MCF 10A (cell line): Measurements from ENCODE around the gene LIX1L. TPM values are rescaled to one million over a fixed set of nuclear protein-coding genes. Genes with fewer than 3 reads are reported as not detected.
A peak's percentile ranks its signal among the peaks of the same experiment; 100 is the strongest.

Source experiments
- BruUV-seq: library from RNA; stranded (reverse); fragments of 400-500 nt; replicated peaks from 2 replicates; lab custom pipeline; 2021; lab: Mats Ljungman, UMichigan
- CTCF ChIA-PET: fragments of 300-600 bp; sonication (Branson Sonifier 250); formaldehyde crosslinking; extraction: SDS; loops from one replicate; lab custom pipeline; 2021; ENCODE audit warnings: antibody characterized with exemption, inconsistent platforms; lab: Yijun Ruan, JAX
- POLR2A ChIA-PET: fragments of 300-600, 350-650 bp; sonication (Branson Sonifier 250); formaldehyde crosslinking; extraction: SDS; loops from one replicate; lab custom pipeline; 2020; ENCODE audit warnings: antibody characterized with exemption, inconsistent platforms; lab: Yijun Ruan, JAX
- DNase-seq: peaks from one replicate; pipeline ENCODE4 v3.0.0-alpha.2; 2018; ENCODE audit not compliant: unreplicated experiment
- H3K27ac Mint-ChIP-seq: one replicate; pipeline ENCODE4 v1.8.0; 2022; ENCODE audit warnings: mild to moderate bottlenecking, low read depth, mixed read lengths; ENCODE audit not compliant: unreplicated experiment
- H3K27me3 Mint-ChIP-seq: one replicate; pipeline ENCODE4 v1.8.0; 2022; ENCODE audit warnings: mixed read lengths; ENCODE audit not compliant: insufficient read depth, unreplicated experiment
- H3K36me3 Mint-ChIP-seq: one replicate; pipeline ENCODE4 v1.8.0; 2022; ENCODE audit warnings: mild to moderate bottlenecking, moderate library complexity, mixed read lengths; ENCODE audit not compliant: insufficient read depth, unreplicated experiment
- H3K4me1 Mint-ChIP-seq: one replicate; pipeline ENCODE4 v1.8.0; 2022; ENCODE audit warnings: mixed read lengths; ENCODE audit not compliant: insufficient read depth, unreplicated experiment
- H3K4me3 Mint-ChIP-seq: one replicate; pipeline ENCODE4 v1.8.0; 2022; ENCODE audit warnings: mild to moderate bottlenecking, moderate library complexity, mixed read lengths; ENCODE audit not compliant: unreplicated experiment
- H3K9me3 Mint-ChIP-seq: one replicate; pipeline ENCODE4 v1.8.0; 2022; ENCODE audit warnings: mixed read lengths; ENCODE audit not compliant: unreplicated experiment
- intact Hi-C: fragments of 100-400 bp; cut with micrococcal nuclease; formaldehyde crosslinking; loops from 2 replicates; pipeline ENCODE4 v1.14.1; 2022
- total RNA-seq: library from RNA; stranded (reverse); gene quantifications from 2 replicates; pipeline ENCODE4 v1.2.3, GENCODE V29; 2022
- TF ChIP-seq, protein P1 (sequence below): fragments of 200-600 bp; IDR thresholded peaks from one replicate; pipeline ENCODE4 v1.8.0; 2022; ENCODE audit warnings: antibody characterized with exemption, mild to moderate bottlenecking; ENCODE audit not compliant: unreplicated experiment

Gene LIX1L
- total RNA-seq, 1 experiment from 2014 or later = 42.1 TPM

DNA sequence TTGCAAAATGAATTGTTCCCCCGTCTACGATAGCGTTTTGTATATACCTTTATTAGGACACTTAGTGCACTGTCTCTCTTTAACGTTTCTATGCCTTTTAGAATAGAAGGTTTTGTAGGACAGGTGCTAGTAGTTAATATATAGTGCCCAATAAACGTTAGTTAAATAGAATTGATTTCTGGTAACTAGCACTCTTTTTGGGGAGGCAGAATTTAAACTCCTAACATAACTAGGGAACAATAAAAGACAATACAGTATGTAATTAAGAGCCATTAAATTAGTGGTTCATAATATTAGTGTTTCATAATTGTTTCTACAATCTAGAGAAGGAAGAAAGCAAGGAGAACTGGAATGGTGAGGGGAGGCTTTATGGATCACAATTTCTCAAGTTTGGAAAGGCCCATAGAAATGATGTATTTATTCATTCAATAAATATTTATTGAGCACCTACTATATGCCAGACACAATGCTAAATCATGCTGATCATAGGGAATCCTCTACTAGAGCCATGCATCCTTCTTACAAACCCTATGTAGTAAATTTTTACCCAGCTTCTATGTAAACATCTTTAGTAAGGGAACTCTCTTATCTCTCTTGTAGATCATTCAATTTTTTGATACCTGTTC is 7.4 kb upstream of the LIX1L start:
- Mint-ChIP-seq H3K4me3 (peak overlapping the region; percentile 92), H3K27me3 (no peaks in the 10 kb centered on the region), H3K4me1 (peaks cover 37% of the 10 kb centered on the region), H3K36me3 (peaks cover 5% of the 10 kb centered on the region), H3K27ac (peak overlapping the region; percentile 96), H3K9me3 (no peaks in the 10 kb centered on the region)
- BruUV-seq = no TSS peak
- TF ChIP-seq, protein P1, sequence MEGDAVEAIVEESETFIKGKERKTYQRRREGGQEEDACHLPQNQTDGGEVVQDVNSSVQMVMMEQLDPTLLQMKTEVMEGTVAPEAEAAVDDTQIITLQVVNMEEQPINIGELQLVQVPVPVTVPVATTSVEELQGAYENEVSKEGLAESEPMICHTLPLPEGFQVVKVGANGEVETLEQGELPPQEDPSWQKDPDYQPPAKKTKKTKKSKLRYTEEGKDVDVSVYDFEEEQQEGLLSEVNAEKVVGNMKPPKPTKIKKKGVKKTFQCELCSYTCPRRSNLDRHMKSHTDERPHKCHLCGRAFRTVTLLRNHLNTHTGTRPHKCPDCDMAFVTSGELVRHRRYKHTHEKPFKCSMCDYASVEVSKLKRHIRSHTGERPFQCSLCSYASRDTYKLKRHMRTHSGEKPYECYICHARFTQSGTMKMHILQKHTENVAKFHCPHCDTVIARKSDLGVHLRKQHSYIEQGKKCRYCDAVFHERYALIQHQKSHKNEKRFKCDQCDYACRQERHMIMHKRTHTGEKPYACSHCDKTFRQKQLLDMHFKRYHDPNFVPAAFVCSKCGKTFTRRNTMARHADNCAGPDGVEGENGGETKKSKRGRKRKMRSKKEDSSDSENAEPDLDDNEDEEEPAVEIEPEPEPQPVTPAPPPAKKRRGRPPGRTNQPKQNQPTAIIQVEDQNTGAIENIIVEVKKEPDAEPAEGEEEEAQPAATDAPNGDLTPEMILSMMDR = no peak
- ChIA-PET POLR2A (interaction anchor here (0.8 to 7.9 kb wide), 32 partner anchors 8 to 1414 kb away, joined by 3 to 226 read pairs (median 10); partner anchors contain the start of genes ANKRD35, HJV, ITGA10 and LIX1L), CTCF (interaction anchor here (1.0 to 9.1 kb wide), 12 partner anchors 8 to 106 kb away, joined by 3 to 145 read pairs (median 4); partner anchors contain the start of genes HJV, ITGA10 and PIAS3)
- DNase-seq = no peak
- intact Hi-C loops = loop anchor here (1.0 kb wide), 1 partner anchor 14 kb away; no protein-coding TSS in a partner anchor

DNA sequence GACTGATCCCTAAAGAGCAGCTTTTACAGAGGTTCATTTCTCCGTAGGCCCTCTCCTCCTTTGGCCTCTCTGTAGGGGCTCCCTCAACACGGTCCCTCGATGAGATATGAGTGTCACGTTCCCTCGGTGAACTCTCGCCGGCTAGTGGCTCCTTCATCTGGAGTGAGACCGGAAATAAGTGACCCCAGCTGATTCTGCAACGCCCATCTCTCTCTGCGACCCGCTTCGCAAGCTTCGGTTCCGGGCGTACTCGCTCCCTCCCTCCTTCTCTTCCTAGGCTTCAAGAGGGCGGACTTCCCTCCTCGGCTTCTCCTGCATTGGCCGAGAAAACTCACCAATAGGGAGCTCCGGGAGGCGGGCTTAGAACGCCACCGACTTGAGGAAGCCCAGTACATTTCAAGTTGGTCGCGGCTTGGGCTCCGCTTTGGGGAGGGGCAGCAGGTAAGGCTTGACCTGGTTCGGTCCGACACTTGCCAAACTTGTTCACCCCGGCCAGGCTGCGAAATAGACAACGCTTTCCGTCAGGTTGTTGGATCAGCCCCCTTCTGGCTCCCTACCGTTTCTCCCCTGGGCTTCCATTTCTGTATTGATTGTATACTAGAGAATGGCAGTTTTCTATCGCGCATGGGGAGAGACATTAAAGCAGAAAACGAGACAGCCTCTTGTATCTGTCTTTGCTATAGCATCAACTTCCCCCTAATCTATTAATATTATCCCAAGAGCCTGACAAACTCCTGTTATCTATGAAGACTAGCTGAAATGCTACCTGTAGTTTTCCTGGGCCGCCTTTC is 6.7 kb upstream of the LIX1L start, which contains the start of the genes ANKRD34A and POLR3GL:
Gene ANKRD34A, minus strand, starts transcription at position 248 of the 791 bp plus-strand sequence. CDS start 2,816 bp downstream, outside the sequence.
Gene POLR3GL, plus strand, starts transcription at position 363 of the 791 bp plus-strand sequence. CDS start 10,176 bp downstream, outside the sequence.
- POLR2A ChIA-PET = interaction anchor here (0.8 to 7.9 kb wide), 38 partner anchors 8 to 1413 kb away, joined by 3 to 226 read pairs (median 10); partner anchors contain the start of genes ANKRD35, HJV, ITGA10 and LIX1L
- H3K27ac Mint-ChIP-seq = peak within 1 kb of the TSS; percentile 96
- intact Hi-C loops = loop anchor here (1.0 to 5.0 kb wide), 2 partner anchors 15 to 57 kb away; no protein-coding TSS in a partner anchor
- TSS peak; percentile 81 for BruUV-seq
- TF ChIP-seq, protein P1 = no peak
- H3K27me3 Mint-ChIP-seq = no peaks in the 10 kb centered on the region
- CTCF ChIA-PET = interaction anchor here (0.6 to 9.1 kb wide), 20 partner anchors 9 to 118 kb away, joined by 3 to 145 read pairs (median 4); partner anchors contain the start of genes ITGA10, NUDT17, PIAS3 and RBM8A
- H3K36me3 Mint-ChIP-seq = peaks cover 5% of the 10 kb centered on the region
- H3K4me3 Mint-ChIP-seq = peak within 1 kb of the TSS; percentile 92
- H3K9me3 Mint-ChIP-seq = no peaks in the 10 kb centered on the region
- H3K4me1 Mint-ChIP-seq = peaks cover 39% of the 10 kb centered on the region
- DNase-seq = peak; percentile 98

DNA sequence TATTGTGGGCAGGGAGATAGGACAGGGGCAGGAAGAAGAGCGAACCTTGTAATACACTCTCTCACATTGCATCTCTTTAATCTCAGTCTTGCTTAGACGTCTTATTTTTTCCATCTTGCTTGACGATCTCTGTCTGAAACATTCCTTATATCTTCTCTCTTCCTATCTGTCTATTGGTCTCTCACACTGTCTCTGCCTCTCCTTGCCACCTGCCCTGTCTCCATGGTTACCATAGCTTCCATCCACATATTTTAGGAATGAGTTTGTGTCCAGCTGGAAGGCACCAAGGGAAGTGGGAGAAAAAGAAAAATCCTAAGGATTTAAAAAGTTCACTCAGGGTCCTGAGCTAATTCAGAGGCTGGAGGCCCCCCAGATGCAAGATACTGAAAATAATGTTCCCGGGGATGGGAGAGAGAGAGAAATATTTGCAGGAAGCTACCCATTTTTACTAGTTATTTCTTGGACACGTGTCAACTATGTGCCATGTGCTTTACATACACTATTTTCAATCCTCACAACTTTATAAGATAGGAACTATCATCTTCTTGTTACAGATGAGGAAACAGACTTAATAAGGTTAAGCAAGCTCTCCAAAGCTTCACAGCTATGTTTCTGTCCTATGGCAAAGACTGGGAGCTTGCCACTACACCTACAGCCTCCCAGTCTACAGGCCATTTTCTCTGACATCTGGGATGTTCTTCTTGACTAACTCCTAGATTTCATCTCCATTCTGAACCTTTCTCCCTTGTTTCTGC is 5.6 kb upstream of the LIX1L start:
- Mint-ChIP-seq H3K4me1 (peaks cover 49% of the 10 kb centered on the region), H3K9me3 (no peaks in the 10 kb centered on the region), H3K27me3 (no peaks in the 10 kb centered on the region), H3K36me3 (peaks cover 5% of the 10 kb centered on the region), H3K4me3 (peak overlapping the region; percentile 92), H3K27ac (peak overlapping the region; percentile 96)
- TF ChIP-seq, protein P1 = no peak
- ChIA-PET POLR2A (interaction anchor here (0.6 to 7.9 kb wide), 29 partner anchors 8 to 181 kb away, joined by 3 to 226 read pairs (median 15); partner anchors contain the start of genes LIX1L, PEX11B, PIAS3 and POLR3C), CTCF (interaction anchor here (0.5 to 9.1 kb wide), 19 partner anchors 15 to 117 kb away, joined by 3 to 145 read pairs (median 6); partner anchors contain the start of genes ITGA10, NUDT17, PIAS3 and RBM8A)
- intact Hi-C loops = loop anchor here (2.0 to 5.0 kb wide), 2 partner anchors 37 to 56 kb away; partner anchors contain the start of gene RBM8A
- DNase-seq = peak; percentile 71
- BruUV-seq = no TSS peak
